NCI-H1092 (cell line): ENCODE data around the gene TMEM69.
"Not testable (repeated sequence)": the region's sequence is repeated elsewhere in the genome, so short reads cannot be mapped to it uniquely, and the experiment has no call there.

Experiments used
- DNase-seq: peaks from one replicate; lab custom pipeline; 2025; lab: John Stamatoyannopoulos, UW

Gene TMEM69

DNA sequence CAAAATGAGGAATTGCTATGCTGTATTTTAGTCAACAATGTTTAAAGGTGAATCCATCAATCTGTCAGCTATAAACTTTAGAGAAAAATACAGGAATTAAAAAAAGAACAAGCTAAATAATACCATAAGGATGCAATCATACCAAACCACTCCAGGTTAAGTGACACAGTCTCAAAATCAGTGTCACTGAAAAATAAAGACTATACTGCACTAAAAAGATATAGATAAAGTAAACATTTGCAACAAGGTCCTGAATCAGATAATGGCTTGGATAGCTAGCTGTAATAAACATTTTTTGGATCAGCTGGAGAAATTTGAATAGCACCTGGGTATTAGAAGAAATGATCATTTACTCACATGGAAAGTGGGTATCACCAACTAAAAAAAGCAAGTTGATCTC is 9.5 kb upstream of the TMEM69 start:
- no peak for DNase-seq

DNA sequence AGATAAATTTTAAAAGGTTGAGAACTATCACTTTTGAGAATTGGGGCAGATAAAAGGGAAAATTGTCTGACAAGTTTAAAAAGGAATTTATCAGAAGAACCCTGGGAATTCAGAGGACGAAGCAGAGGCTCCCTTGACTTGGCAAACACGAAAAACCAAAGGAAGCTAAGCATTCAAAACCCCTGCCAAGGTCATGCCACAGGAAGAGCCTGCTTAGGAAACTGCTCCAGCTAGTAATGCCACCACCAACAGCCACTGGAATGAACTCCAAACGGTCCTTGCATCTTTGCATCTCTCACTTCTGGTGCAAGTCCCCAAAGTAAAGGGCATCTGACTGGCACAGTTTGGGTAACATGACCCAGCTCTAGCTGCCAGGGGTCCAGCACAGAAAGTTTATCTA is 8.9 kb upstream of the TMEM69 start:
- no peak for DNase-seq

DNA sequence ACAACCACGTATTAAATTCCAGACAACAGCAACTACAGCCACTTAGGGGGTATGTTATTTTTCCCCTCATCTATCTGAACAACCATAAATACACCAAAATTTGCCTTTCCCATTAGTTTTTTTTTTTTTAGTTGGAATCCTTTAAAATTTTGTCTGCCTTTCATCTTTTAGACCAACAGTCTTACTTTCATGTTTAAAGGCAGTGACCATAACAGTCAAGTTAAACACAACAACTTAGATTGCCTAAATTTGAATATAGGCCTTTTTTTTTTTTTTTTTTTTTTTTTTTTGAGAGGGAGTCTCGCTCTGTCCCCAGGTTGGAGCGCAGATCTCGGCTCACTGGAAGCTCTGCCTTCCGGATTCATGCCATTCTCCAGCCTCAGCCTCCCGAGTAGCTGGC is 5.0 kb upstream of the TMEM69 start:
- DNase-seq = no peak

DNA sequence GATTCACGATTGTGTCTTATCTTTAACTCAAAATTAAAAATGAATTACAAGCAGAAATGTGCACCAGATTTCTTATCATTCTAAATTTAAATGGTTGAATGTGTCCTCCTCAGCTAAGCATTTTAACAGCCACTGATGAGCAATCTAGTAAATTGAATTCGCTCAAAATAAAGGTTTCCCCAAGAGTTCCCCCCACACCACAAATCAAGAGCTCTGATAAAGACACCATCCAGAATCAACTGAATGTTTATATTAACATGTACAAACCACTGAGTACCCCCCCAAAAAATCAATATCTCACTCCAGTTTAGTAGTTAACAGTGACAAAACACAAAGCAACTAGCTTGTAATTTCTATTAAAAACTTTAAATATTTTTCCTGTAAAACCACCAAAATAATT is 3.6 kb upstream of the TMEM69 start:
- no peak for DNase-seq

DNA sequence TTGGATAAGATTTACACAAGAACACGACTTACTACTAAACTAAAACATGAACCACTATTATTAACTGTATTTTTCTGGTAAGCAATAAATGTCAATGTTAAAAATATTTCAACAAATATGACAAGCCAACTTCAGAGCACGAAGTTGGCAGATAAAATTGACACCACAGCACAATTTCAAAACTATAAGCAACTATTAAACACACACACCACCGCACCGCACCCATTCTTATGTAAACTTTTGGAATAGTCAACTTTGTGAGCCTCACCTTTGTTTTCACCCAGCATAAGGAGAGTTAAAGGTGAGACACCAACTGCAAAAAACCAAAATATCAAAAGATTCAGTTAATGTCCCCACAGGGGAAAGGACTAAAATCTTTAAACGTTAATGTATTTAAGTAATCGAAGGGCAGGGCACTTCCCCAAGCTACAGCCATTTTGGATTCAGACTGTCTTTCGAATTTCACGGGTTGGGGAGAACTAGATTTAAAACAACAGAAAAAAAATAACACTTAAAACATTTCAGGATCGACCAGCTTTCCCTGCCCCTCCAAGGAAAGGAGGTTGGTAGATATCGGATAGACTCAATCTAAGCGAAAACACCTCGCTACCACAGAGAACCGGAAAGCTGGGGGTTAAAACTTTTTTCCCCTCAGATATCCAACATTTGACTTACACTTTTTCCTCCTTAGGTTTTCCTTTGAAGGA is 2.5 kb upstream of the TMEM69 start:
- no peak for DNase-seq

DNA sequence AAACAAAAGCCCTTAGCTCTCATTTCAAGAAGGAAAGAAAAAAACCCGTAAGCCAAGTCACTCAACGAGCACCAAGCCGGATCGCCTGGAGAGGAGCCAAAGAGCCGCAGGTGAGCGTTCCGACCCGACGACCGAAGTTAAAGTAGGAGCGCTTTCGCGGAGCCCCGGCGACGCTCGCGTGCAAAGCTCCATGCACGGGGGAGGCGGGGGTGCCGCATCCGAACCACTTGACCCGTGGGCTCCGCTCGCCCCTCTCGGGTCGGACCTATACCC is 2.0 kb upstream of the TMEM69 start:
- DNase-seq = peak; percentile 75

DNA sequence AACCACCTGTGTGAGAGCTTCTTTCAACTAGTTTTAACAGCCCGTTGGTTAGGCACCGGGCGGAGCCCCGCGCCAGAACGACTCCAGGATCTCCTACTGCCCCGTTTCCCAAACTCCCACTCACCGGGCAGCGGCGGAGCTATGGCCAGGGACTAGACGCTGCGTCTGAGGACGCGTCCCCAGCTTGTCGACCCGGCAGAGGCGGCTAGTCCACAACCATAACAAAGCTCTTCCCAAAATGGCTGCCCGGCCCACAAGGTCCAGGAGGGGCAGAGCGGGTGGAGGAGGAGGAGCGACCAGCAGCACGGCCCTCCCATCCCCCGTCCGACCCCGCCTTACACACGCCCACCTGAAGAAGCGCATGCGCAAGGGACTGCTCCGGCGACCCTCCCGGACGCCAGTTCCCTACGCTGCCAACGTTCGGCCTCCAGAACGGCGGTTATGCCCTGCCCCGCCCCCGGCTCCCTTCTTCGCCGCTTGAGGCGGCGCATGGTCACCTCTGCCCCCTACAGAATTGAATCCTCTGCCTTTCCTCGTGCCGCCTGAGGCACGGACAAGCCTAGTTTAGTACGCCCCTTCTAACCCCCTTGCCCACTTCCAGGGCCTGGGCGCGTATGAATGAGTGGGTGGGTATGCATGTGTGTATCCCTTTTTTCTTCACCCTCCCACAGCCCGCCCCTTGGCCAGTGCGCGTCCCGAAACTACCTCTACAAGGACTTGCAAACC is 1.5 kb upstream of the TMEM69 start, which contains the start of gene GPBP1L1:
Gene GPBP1L1 (minus strand): TSS at position 246 of the 726 bp plus-strand sequence. CDS start 27,446 bp downstream, outside the sequence.
- DNase-seq = peak; percentile 99

DNA sequence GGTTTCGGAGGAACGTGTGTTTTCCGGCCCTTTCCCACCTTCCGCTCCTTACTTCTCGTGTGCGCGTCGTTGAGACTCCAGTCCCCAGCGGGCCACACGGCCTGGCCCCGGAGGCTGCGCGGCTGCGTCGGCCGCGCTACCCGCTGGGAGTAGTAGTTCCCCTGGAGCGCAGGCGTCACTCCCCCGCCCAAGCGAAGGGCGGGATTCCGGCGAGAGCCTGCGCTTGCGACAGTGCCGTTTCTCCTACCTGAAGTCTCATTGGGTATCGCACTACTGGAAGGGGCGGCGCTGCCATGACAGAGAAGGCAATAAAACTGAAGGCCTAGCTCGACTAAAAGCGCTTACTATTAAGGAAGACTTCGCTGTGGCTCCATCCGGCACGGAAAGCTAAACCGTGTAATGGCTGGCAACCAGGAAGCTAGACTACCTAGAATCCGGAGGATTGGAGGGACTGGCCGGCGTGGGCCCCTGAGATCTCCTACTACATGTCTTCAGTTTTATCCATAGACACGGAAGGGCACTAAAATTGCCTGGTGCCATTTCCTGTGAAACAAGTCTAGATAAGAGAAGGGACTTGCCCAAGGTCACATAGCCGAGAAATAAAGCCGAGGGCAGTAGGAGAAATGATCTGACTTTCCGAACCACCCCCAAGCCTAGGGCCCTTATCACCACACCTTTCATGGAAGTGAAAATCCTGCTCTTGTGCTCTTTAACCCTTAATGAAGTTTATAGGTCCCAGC is 797 bp upstream of the TMEM69 start:
- peak; percentile 100 for DNase-seq

DNA sequence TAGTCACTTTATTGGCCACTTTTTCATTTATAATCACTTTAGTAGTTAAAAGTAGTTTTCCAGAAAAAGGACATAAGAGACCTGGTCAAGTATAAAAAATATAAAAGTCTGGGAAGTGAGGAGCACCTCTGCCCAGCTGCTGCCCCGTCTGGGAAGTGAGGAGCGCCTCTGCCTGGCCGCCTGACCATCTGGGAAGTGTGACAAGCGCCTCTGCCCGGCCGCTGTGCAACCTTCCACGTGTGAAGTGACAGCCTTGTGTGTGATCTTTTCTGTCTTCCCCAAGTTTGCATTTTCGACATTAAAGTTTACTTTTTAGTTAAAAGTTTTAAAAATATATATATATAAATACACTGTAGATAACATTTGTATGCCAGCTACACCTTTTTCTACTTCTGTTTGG is 5.8 kb downstream of the TMEM69 start:
- not testable (repeated sequence) for DNase-seq

DNA sequence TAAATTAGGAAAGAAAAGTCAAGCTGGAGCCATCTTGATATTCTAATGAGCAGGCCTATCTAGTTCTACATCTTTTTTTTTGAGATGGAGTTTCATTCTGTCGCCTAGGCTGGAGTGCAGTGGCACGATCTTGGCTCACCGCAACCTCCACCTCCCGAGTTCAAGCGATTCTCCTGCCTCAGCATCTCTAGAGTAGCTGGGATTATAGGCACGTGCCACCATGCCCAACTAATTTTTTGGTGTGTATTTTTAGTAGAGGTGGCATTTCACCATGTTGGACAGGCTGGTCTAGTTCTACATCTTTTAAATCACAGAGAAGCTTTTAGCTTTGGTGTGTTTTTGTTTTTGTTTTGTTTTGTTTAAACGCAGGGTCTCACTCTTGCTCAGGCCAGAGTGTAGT is 6.8 kb downstream of the TMEM69 start:
- DNase-seq = no peak

DNA sequence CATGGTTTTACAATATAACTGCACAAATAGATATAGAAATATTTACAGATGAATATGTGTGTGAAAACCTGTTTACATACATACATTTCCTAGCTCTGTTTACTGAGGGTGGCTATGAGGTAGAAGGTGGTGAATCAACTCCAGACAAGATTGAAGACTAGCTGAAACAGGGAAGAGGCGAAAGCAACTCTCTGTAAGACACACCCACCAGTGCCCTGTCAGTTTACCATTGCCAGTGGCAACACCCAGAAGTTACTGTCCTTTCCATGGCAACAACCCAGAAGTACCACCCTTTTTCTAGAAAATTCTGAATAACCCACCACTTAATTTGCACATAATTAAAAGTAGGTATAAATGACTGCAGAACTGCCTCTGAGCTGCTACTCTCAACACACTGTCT is 16.7 kb downstream of the TMEM69 start:
- no peak for DNase-seq

DNA sequence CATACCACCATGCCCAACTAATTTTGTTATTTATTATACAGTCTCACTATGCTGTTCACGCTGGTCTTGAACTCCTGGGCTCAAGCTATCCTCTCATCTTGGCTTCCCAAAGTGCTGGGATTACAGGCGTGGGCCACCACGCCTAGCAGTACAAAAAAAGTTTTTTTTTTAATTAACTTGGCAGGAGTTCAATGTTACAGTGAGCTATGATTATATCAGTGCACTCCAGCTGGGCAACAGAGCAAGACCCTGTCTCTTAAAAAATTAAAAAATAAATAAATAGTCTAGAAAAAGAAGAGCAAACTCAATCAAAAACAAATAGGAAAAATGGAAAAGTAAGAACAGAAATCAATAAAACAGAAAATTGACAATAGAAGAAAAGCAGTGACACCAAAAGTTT is 25.7 kb downstream of the TMEM69 start:
- DNase-seq = no peak

DNA sequence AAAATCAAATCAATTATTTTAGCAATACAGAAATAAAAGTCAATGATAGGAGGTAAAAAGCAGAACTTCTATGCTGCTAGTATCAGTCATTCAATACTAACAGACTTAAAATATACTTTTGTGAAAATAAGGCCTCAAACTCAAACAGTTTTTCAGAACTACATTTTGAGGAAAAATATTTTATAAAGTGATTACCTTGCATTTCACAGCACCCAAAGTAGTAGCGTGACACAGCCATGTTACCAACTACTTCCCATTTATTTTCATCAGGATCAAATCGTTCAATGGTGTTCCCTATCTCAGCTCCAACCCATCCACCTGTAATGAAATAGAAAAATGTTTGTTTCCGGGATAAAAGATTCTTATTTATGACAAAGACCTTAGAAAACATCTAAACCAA is 28.7 kb downstream of the TMEM69 start:
- no peak for DNase-seq

DNA sequence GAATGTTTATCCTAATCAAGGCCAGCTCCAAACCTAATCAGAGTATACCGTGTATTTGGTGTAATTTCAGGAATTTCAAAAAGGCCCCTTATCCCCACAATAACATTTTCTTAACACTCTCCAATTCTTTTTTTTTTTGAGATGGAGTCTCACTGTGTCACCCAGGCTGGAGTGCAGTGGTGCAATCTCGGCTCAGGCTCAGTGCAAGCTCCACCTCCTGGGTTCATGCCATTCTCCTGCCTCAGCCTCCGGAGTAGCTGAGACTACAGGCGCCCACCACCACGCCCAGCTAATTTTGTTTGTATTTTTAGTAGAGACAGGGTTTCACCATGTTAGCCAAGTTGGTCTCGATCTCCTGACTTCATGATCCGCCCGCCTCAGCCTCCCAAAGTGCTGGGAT is 29.4 kb downstream of the TMEM69 start:
- DNase-seq = not testable (repeated sequence)

DNA sequence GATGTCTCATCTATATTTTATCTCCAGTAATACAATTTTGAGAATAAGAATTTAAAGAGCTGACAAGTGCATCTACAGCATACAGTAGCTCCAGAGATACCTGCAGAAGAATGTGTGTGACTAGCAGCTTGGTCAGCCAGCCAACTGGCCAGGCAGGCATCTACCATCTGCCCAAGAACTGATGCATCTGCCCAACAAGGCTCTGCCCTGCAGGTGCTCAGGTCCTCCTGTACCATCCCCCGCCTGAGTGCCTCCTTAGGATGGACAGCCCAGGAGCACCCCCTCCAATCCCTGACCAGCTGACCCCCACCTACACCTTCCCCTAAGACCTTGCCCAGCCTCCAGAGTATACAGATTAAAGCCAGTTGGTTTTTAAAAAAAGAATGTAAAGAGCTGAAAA is 30.3 kb downstream of the TMEM69 start:
- no peak for DNase-seq

DNA sequence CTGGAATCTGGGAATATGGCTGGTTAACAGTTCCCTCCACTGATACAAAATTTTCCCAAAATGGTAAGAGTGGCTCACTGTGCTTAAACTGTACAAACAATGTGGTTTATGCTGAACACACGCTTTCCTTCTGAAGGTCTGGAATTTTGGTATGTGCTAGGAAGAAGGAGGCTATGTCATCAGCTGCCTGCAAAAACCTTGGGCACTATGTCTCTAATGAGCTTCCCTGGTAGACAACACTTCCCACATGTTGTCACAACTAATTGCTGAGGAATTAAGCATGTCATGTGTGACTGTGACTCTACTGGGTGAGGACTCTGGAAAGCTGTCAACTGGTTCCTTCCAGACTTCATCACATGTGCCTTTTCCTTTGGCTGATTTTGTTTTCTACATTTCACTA is 33.2 kb downstream of the TMEM69 start:
- DNase-seq = no peak

DNA sequence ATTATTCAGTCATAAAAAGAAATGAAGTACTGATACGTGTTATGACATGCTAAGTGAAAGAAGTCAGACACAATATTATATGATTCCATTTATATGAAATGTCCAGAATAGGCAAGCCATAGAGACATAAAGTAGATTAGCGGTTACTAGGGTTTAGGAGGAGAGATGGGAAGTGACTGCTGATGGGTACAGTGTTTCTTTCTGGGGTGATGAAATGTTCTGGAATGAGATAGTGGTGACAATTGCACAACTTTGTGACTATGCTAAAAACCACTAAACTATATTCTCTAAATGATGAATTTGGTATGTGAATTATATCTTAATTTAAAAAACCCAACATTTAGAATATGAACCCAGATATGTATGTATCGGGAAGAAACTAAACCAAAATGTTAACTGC is 34.8 kb downstream of the TMEM69 start:
- DNase-seq = no peak

DNA sequence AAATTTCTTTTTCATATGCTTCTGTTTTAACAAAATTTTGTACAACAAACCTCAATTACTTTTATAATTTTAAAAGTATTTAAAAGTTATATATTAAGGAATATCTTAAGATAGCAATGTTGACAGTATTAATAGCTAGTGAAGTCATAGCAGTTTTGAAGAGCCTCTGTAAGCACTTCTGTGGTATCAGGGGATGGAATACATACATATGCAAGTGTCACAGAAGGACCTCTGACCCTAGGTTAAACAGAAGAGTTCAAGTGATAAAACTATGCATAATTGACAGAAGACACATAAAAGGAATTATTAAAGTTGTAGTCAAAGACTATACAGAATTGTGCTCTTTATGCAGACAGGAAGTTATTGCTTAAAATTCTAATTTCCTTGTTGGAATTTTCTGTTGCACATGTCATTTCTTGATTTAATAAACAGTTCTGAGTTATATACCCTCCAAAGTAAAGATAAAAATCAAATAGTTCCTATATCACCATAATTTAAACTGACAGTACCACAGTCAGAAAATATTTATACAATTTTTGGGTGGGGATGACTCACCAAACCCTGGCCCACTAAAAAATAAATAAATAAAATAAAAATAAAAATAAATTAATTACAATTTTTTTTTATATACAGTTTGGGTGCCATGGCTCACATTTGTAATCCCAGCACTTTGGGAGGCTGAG is 35.4 kb downstream of the TMEM69 start:
- no peak for DNase-seq

DNA sequence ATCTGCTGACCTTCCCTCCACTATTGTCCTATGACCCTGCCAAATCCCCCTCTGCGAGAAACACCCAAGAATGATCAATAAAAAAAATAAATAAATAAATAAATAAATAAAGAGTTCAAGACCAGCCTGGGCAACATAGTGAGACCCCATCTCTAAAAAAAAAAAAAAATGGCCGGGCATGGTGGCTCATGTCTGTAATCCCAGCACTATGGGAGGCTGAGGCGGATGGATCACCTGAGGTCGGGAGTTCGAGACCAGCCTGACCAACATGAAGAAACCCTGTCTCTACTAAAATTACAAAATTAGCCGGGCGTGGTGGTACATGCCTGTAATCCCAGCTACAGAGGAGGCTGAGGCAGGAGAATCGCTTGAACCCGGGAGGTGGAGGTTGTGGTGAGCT is 38.0 kb downstream of the TMEM69 start:
- DNase-seq = not testable (repeated sequence)

DNA sequence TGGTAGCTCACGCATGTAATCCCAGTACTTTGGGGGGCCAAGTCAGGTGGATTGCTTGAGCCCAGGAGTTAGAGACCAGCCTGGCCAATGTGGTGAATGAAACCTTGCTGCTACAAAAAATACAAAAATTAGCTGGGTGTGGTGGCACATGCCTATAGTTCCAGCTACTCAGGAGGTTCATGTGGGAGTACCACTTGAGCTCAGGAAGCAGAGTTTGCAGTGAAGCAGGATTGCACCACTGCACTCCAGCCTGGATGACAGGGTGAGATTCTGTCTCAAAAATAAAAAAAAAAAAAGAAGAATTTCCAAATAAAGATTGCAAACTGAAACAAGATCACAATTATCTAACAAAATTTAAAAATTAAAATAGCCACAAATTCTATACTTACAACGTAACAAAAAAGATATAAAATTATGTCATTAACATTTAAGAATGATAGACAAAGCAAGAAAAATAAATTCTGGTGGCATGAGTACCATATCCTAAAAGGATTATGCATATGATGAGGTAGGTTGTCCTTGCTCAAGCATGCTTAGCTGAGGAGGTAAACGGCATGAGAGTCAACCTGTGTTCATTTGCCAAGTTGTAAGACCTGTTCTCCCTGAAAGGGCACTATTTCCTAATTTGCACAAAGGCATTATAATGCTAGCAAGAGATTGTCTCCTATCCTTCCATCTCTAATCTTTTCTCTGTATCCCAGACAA is 42.2 kb downstream of the TMEM69 start:
- no peak for DNase-seq

DNA sequence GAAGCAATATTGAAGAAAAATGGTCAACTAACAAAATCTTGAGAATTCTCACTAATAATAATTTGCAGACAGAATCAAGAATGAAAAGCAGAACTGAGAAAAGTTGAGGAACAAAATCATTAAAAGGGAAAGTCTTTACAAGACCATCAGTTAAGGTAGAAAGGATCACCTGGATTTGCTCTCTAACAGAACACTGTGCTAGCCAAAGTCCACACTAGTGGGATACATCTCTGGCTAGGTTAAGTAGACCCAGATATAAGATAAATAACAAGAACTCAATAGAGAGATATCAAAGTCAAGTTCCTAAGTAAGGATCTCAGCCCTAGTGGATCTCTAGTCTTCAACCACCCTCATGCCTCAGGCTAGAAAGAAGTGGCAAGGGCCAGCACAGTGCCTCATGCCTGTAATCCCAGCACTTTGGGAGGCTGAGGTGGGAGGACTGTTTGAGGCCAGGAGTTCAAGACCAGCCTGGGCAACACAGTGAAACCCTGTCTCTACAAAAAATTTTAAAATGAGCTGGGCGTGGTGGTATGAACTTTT is 42.9 kb downstream of the TMEM69 start:
- no peak for DNase-seq

DNA sequence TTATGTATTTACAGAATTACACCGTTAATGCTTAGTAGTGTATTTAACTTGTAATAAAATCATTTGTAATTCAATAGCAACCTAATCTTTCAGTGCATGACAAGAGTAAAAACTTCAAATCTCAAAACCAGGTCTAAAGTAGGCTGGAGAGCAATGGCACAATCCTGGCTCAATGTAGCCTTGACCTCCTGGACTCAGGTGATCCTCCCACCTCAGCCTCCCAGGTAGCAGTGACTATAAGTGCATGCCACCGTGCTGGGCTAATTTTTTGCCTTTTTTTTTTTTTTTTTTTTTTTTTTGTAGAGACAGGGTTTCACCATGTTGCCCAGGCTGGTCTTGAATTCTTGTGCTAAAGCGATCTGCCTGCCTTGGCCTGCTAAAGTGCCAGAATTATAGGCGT is 51.2 kb downstream of the TMEM69 start:
- no peak for DNase-seq
